Adrenal gland (tissue), 12 donors: ENCODE data around the gene NPTXR. TPM values are rescaled to one million over a fixed set of nuclear protein-coding genes. Genes with fewer than 3 reads are reported as not detected.
A peak's percentile ranks its signal among the peaks of the same experiment; 100 is the strongest.

Experiments
- DNase-seq, 7 donors: peaks; one replicate each; pipeline ENCODE4 v3.0.0-alpha.2; 2019 to 2020
- H3K27ac ChIP-seq, 5 donors: fragments of 200-600 bp; sonication (generic) in 4 of 5; 1 replicate in 3 of 5; 2 replicates in 2 of 5; pipeline versions ENCODE4 v1.5.1 to v1.8.0; 2016 to 2020; ENCODE audit warnings: mild to moderate bottlenecking in 1 of 5
- H3K27me3 ChIP-seq: fragments of 200-600 bp; 2 replicates; pipeline ENCODE4 v1.8.0; 2021
- H3K36me3 ChIP-seq, 2 donors: fragments of 200-600 bp; replicated peaks in 1 of 2; 1 replicate in 1 of 2; 2 replicates in 1 of 2; pipeline versions ENCODE4 v1.5.1 to v1.8.0; 2018 to 2022
- H3K4me1 ChIP-seq, 2 donors: fragments of 200-600 bp; replicated peaks in 1 of 2; 1 replicate in 1 of 2; 2 replicates in 1 of 2; pipeline versions ENCODE4 v1.5.1 to v1.8.0; 2018 to 2021
- H3K4me3 ChIP-seq, 4 donors: fragments of 200-600 bp; sonication (generic) in 3 of 4; one replicate each; pipeline ENCODE4 v1.5.1; 2016 to 2018
- H3K9me3 ChIP-seq, 3 donors: fragments of 200-600 bp; sonication (generic) in 1 of 3; replicated peaks in 1 of 3; 1 replicate in 2 of 3; 2 replicates in 1 of 3; pipeline versions ENCODE4 v1.5.1 to v1.8.0; 2016 to 2021
- CTCF ChIP-seq, 6 experiments: fragments of 450-650 bp in 4 of 6; fragments of 200-600 bp in 2 of 6; sonication (generic) in 1 of 6; IDR thresholded peaks; 1 replicate in 5 of 6; 2 replicates in 1 of 6; pipeline versions ENCODE4 v1.5.1 to v1.8.0; 2016 to 2021; ENCODE audit warnings: antibody characterized with exemption in 6 of 6, mild to moderate bottlenecking in 2 of 6, moderate library complexity in 1 of 6
- POLR2A ChIP-seq, 2 donors: fragments of 450-650 bp; IDR thresholded peaks; one replicate each; pipeline ENCODE4 v1.6.1; 2017; ENCODE audit warnings: antibody characterized with exemption in 2 of 2, mild to moderate bottlenecking in 2 of 2, moderate library complexity in 1 of 2
- WGBS, 4 donors: extraction: QIAGEN DNeasy Blood & Tissue Kit in 2 of 4; methylation state at CpG; one replicate each; pipeline versions ENCODE4 v1.1.5 to v1.1.7; 2013 to 2017; 5-methylcytosine and 5-hydroxymethylcytosine counted together
- intact Hi-C, 2 donors: fragments of 100-400 bp; cut with DNase I; formaldehyde crosslinking; loops; one replicate each; pipeline versions ENCODE4 v1.14.1 to v1.15.0; 2022 to 2023
- polyA plus RNA-seq, 3 donors: library from polyadenylated mRNA; stranded (reverse); fragments of 200-250 nt in 2 of 3; fragments of 350-450 nt in 1 of 3; fragmentation: Illumina TruSeq in 1 of 3; extraction: RNeasy Lipid Tissue Mini Kit (QIAGEN cat#74804) in 1 of 3; gene quantifications; one replicate each; pipeline ENCODE4 v1.2.3, GENCODE V29; 2013 to 2014
- total RNA-seq, 9 donors: library from RNA; depleted of rRNA in 4 of 9; stranded (reverse); fragments of >200 nt in 4 of 9; fragments of 120-200 nt in 1 of 9; fragmentation: NEBNext Ultra II Directional in 1 of 9; extraction: Animal tissue kit (Norgen Biotek cat#: 25700) in 1 of 9; gene quantifications; one replicate each; pipeline versions ENCODE4 v1.1.0 to v1.2.4, GENCODE V29; 2013 to 2023
- donor health status: healthy with polysubstance abuse.
- donor health status: Bipolar disorder and iron deficiency.
- donor health status: DM: yes; HTN: yes; CAD: no.
- donor health status: DM: no; HTN: no; CAD: no.
- donor health status: DM: no; HTN: no; CAD: no.
- donor health status: DM: yes; HTN: yes; CAD: no.

NPTXR gene
- total and polyA plus RNA-seq, 12 donors, result 1.2 to 26.9 (median 10.5) TPM

- peaks cover 27 to 72% of the 10 kb centered on the region in 2 donors for H3K4me1 ChIP-seq
- peak; percentile 81 to 91 (median 86) for DNase-seq
- no peak overlapping the region for H3K27ac ChIP-seq
- no peaks in the 10 kb centered on the region for H3K27me3 ChIP-seq
- H3K36me3 ChIP-seq, result peaks cover 0 to 37% of the 10 kb centered on the region in 2 donors
- WGBS, 4 donors, result 6 to 22% (median 10%) methylated on average over 3 to 8 of the region's 8 CpGs
- no peak overlapping the region for H3K4me3 ChIP-seq
- intact Hi-C loops, result loop anchor here (5.0 to 10.0 kb wide), 6 partner anchors 97 to 266 kb away; no protein-coding TSS in a partner anchor
- no peaks in the 10 kb centered on the region for H3K9me3 ChIP-seq
- TF ChIP-seq CTCF (IDR thresholded peaks at IDR 0.05) (peak; percentile 70 to 92 (median 89)), POLR2A (IDR thresholded peaks at IDR 0.05) (no peak)
Observed at GRCh38 chr22:38868886-38869381, 25.1 kb upstream of the NPTXR start.

DNA sequence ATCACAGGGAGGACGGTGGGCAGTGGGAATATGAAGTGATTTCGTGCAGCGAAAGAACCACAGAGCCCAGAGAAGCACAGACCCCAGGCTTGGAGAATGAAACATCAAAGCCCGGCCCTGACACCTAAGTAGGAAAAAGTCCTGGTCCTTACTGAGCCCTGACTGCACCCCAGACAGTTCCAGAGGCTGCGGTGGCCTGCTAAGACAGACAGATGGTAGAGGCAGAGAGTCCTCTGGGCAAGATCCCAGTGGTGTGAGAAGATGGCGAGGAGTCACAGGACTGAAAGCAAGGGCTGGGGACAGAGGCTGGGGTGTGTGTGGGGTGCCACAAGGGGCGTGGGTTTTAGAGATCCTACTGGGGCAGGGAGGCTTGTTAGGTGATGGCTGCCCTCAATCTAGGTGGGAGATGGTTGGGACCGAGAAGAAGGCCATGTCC lies 24.5 kb upstream of the NPTXR start:
- Histone ChIP-seq H3K36me3 (peaks cover 0 to 37% of the 10 kb centered on the region in 2 donors), H3K27ac (peak overlapping the region in 1 of 5 donors; percentile 5), H3K27me3 (no peaks in the 10 kb centered on the region), H3K9me3 (no peaks in the 10 kb centered on the region), H3K4me3 (no peak overlapping the region), H3K4me1 (peaks cover 27 to 72% of the 10 kb centered on the region in 2 donors)
- WGBS, 4 donors, result 87 to 92% (median 89%) methylated on average over 8 of the region's 8 CpGs
- TF ChIP-seq POLR2A (IDR thresholded peaks at IDR 0.05) (no peak), CTCF (IDR thresholded peaks at IDR 0.05) (no peak)
- peak in 4 of 7 donors; percentile 14 to 59 (median 24) for DNase-seq
- intact Hi-C loops, result loop anchor here (5.0 to 10.0 kb wide), 6 partner anchors 96 to 266 kb away; no protein-coding TSS in a partner anchor

GRCh38 chr22:38867471-38868285 lies 23.9 kb upstream of the NPTXR start:
- Histone ChIP-seq H3K4me3 (no peak overlapping the region), H3K27me3 (no peaks in the 10 kb centered on the region), H3K36me3 (peaks cover 0 to 37% of the 10 kb centered on the region in 2 donors), H3K9me3 (no peaks in the 10 kb centered on the region), H3K27ac (peak overlapping the region in 1 of 5 donors; percentile 17), H3K4me1 (peaks cover 27 to 76% of the 10 kb centered on the region in 2 donors)
- TF ChIP-seq CTCF (IDR thresholded peaks at IDR 0.05), result no peak
- TF ChIP-seq POLR2A (IDR thresholded peaks at IDR 0.05), result no peak
- intact Hi-C loops, result loop anchor here (5.0 to 10.0 kb wide), 6 partner anchors 95 to 267 kb away; no protein-coding TSS in a partner anchor
- peak in 2 of 7 donors; percentile 38 to 61 for DNase-seq
- WGBS, 4 donors, result 77 to 97% (median 84%) methylated on average over 4 to 18 of the region's 18 CpGs

- intact Hi-C loops, result loop anchor here (5.0 to 10.0 kb wide), 6 partner anchors 95 to 268 kb away; no protein-coding TSS in a partner anchor
- H3K27me3 ChIP-seq, result no peaks in the 10 kb centered on the region
- H3K9me3 ChIP-seq, result no peaks in the 10 kb centered on the region
- DNase-seq, result peak in 2 of 7 donors; percentile 33 to 49
- peak overlapping the region in 2 of 5 donors; percentile 7 to 17 for H3K27ac ChIP-seq
- TF ChIP-seq CTCF (IDR thresholded peaks at IDR 0.05), result no peak
- TF ChIP-seq POLR2A (IDR thresholded peaks at IDR 0.05), result no peak
- peaks cover 0 to 37% of the 10 kb centered on the region in 2 donors for H3K36me3 ChIP-seq
- WGBS, 4 donors, result 45 to 54% (median 53%) methylated on average over 5 to 13 of the region's 13 CpGs; no CpG with 5 or more reads in 1 of the 4 donors
- peaks cover 27 to 81% of the 10 kb centered on the region in 2 donors for H3K4me1 ChIP-seq
- no peak overlapping the region for H3K4me3 ChIP-seq
Observed at GRCh38 chr22:38867124-38867455, 23.3 kb upstream of the NPTXR start.
